Prostate gland (tissue), 2 donors: ENCODE measurements around the gene CXADR.

Source experiments
- POLR2AphosphoS5 ChIP-seq: sonication (generic); formaldehyde crosslinking; IDR thresholded peaks from one replicate; pipeline ENCODE4 v1.6.1; 2017; ENCODE audit warnings: antibody characterized with exemption
- TF ChIP-seq, protein P1 (sequence below), 4 experiments: fragments of 200-600 bp in 2 of 4; fragments of 450-650 bp in 2 of 4; sonication (generic) in 2 of 4; IDR thresholded peaks; 1 replicate in 3 of 4; 2 replicates in 1 of 4; pipeline ENCODE4 v1.5.1; 2016 to 2019; ENCODE audit warnings: antibody characterized with exemption in 4 of 4, mild to moderate bottlenecking in 2 of 4, moderate library complexity in 2 of 4

DNA sequence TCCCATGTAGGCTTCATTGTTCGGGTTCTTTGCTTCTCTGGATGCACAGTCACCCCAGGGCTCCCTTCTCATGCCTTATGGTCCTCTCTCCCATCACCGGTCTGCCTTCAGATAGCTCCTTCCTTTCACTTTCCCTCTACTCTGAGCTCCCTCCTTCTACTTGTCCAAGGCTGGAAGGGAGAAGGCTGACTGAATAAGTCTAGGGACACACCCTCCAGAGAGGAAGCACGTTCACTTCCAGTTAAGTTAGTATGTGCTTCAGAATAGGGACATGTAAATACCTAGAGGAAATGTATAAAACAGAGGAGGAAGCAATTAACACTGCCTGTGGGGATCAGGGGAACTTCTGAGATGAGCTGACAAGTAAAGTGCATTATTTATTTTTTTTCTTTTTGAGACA lies 23.5 kb downstream of the CXADR start:
- no peak for TF ChIP-seq POLR2AphosphoS5
- TF ChIP-seq, protein P1, sequence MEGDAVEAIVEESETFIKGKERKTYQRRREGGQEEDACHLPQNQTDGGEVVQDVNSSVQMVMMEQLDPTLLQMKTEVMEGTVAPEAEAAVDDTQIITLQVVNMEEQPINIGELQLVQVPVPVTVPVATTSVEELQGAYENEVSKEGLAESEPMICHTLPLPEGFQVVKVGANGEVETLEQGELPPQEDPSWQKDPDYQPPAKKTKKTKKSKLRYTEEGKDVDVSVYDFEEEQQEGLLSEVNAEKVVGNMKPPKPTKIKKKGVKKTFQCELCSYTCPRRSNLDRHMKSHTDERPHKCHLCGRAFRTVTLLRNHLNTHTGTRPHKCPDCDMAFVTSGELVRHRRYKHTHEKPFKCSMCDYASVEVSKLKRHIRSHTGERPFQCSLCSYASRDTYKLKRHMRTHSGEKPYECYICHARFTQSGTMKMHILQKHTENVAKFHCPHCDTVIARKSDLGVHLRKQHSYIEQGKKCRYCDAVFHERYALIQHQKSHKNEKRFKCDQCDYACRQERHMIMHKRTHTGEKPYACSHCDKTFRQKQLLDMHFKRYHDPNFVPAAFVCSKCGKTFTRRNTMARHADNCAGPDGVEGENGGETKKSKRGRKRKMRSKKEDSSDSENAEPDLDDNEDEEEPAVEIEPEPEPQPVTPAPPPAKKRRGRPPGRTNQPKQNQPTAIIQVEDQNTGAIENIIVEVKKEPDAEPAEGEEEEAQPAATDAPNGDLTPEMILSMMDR (IDR thresholded peaks at IDR 0.05): no peak
